ENCODE measurements around the gene SMARCE1.

SMARCE1 gene

DNA sequence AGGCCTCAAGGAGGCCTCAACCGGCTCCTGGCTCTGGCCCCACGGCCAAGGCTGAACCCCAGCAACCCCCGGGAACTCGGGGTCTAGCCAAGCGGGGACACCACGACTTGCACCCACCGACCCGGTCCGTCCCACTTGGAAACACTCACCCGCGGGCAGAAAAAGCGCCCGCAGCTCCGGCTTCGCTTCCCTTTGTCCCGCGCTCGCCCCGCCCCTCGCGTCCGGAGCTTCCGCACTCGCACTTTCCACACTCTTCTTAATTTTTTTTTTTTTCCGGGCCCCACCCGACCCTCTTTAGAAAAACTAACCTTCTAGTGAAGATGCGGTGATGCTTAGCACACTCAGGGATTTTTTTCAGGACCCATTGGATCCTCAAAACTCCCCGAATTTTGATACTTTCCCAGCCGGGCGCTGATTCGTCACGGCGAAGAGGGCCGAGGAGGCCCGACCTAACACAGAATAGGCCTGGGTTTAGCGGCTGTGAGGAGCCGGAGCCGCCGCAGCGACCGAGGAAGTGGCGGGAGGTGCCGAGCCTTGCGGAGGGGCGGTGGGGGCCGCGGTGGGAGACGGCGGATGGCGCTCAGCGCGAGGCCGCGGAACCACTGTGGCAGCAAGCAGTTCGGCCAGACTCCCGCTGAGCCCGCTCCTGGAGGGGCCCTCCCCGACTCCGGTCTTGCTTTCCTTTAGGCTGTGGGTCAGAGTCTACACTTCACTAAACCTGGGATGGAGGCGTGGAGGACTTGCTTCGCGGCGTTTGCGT, at the start of gene SMARCE1:
TSS of gene SMARCE1 (minus strand) at position 195 of the 760 bp plus-strand sequence. CDS start 2,016 bp downstream, outside the sequence.
- DNase-seq: peak; percentile 66

DNA sequence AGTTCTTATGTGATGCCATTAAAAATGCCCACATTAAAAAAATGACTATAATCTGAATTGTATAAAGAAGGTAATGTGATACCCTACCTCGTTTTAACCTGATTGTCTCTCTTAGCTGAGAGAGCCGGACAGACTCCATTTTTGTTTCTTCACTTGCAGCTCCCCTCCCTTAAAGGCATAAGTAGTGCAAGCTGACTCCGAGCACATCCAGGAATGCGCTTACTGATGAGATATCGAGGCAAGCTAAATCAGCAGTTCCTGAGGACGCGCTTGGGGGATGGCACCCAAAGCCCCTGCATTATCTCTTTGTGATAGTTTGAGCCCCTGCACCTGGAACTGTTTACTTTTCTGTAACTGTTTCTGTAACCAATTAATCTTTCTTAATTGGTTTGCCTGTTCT, 49.7 kb upstream of the SMARCE1 start:
- DNase-seq: no peak

DNA sequence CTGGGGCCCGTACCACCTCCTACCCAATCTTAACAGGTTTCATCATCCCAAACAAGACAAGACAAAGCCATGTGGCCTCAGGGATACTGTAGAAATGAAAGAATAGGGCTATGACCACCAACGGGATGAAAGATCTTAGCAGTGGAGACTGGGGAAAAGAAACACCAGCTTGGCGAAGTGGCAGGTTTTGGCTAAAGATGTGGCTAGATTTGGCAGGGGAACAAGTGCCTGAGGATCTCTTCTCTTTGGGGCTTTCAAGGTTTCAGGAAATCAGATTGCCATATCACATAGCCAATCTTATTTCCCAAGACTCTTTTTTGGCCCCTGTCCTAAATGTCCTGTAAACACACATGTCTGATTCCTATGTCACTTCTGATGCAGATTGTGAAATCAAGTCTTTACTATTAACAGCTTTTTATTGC, 49.0 kb upstream of the SMARCE1 start:
- no peak for DNase-seq

DNA sequence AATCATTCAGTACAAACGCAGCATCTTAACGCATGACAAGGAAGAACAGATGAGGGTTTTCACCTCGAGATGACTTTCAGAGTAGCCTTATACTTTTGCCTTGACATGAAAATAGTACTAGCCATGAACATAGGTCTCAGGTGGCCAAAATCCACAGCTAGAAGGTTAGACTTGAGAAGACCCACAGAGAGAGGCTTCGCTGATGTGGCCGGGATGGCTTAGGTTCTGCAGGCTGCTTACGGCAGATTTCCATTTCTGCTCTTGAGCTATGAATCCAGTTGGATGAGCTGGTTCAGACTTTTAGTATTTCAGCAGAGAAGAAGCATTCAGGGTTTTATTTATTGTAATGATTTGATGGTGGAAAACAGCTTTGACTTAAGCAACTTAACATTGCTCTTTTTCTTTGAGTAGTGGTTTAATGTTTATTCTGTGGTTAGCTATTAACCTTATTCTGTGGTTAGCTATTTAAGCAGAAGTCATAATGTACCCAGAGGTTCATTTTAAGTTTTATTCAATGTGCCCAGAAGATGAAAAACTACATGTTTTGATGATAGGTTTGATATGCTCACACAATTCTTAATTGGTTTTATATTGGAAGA, 48.4 kb upstream of the SMARCE1 start:
- no peak for DNase-seq

DNA sequence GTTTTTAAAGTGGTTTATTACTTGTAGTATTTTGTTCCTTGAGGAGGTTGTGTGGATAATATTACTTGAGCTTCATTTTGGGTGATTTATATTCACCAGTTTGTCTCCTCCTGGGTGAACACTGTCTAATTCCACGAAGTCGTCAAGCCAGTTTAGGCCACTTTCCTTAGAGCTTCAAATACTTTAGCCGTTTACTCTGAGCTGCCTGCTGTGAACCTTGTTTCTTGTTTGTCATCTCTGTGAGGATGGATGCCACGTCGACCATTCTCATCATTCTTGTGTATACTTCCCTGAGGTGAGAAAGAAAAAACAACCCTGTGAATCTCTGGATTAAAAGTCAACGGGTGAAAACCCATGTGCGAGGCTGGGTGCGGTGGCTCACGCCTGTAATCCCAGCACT, 47.0 kb upstream of the SMARCE1 start:
- DNase-seq: no peak

DNA sequence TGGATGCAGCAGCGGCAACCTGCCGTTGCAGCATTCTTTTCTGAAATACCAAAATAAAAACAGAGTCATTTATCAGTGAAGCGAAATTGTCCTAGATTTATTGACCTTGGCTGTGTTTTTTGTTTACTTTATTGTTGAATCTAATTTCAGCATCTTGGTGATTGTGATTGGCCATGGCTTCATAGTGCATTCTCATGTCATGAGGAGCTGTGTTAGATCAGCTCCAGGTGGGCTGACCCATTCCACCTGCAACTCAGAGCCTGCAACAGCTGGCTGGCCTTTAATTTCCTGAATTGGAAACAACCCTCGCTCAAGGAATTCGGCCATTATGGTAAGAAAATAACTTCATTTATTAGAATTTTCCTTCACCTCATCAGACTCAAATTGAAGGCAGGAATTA, 39.5 kb upstream of the SMARCE1 start:
- no peak for DNase-seq

DNA sequence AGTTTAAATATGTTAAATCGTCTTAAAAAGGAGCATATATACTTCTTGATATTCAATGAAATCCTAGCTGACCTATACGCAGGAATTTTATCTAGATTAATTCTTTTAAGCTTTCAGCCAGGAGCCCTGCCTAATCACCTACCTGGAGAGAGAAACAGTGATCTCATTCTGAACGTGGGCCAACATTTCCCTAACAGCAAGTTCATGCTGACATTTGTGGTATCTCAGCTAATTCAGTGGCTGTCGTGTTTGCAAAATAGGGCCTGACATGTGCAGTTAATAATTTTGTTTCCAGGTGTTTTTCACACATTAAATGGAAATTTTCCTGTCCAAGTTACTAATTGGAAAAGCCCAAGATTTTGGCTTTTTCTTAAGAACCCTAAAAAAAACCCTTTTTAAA, 38.6 kb upstream of the SMARCE1 start:
- peak; percentile 1 for DNase-seq

DNA sequence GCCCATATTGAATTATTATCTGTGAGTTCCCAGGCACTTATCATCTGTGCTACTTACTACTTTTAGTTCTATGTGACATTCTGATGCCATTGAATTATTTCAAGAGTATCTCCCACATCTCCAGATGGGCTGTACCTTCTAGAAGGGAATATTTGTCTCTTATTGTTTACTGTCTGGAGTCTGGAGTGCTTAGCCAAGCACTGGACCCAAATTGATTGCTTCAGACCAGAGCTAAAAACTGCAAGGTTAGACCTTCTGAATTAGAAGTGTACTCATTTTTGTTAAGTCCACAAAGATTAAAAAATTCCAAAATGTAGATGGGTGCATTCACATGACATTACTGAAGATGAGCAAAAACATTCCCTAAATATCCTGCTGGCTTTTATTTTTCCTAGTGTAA, 33.4 kb upstream of the SMARCE1 start:
- DNase-seq: no peak

DNA sequence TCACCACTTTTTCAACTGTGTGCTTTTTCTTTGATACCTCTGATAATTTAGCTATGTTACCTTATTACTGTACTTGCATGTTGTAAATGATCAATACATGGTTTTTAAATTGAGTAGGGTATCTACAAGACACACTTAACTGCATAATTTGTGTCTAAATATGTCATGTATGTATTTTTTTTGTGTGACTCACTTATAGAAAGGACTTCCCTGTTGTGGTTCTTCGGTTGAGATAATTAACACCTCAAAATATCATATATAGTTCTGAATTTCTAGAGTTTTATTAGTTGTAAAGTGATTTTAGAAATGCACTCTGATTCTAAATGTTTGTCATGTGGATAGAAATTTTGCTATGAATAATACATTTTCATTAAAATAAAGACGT, 31.9 kb upstream of the SMARCE1 start:
- no peak for DNase-seq

DNA sequence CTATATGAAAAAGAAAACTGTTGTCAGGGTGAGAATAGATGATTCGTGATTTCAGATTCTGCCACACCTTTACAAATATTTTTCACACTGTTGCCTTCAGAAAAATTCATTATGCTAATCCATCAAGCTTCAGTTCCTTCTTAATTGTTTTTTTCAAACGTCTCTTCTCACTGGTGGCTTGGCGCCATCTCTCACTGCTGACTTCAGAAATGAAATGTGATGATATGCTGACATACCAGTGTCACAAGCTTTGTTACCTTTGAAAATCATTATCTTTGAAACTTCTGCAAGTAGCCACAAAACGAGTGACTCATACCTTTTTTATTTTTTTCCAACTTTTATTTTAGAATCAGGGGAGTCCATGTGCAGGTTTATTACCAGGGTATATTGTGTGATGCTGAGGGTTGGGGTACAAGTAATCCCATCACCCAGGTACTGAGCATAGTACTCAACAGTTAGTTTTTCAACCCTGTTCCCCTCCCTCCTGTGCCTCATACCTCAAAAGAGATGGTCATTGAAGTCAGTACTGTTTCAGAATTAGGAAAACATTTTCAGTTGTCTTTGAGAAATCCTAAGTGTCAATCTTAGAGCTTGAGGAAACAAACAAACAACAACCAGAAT, 31.4 kb upstream of the SMARCE1 start:
- no peak for DNase-seq

DNA sequence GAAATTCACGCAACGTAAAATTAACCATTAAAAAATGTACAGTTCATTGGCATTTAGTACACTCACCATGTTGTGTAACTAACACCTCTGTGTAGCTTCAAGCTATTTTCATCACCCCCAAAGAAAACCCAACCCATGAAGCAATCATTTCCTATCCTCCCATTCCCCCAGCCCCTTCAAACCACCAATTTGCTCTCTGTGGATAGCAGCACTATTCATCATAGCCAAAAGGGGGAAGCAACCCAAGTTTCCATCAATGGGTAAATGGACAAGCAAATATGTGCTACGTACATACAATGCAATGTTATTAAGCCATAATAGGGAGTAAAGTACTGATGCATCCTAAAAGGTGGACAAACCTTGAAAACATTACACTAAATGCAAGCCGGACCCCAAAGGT, 28.3 kb upstream of the SMARCE1 start:
- no peak for DNase-seq

DNA sequence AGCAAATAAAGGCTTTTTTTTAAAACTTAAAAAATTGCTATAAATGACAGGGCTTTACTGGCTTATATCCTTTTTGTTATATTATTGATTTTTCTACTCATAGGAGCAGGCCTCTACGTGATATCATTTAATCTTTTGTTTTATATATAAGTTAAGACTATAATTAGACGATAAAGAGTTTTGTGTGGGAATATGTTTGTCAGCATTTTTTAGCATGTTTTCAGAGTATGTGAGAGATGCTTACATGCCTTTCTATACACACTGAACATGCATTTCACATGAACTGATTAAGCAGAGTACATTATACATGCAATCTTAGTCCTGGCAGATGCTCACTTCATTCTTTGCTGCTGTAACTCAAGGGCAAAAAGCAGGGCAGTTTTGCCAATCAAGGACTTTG, 25.0 kb upstream of the SMARCE1 start:
- DNase-seq: no peak

DNA sequence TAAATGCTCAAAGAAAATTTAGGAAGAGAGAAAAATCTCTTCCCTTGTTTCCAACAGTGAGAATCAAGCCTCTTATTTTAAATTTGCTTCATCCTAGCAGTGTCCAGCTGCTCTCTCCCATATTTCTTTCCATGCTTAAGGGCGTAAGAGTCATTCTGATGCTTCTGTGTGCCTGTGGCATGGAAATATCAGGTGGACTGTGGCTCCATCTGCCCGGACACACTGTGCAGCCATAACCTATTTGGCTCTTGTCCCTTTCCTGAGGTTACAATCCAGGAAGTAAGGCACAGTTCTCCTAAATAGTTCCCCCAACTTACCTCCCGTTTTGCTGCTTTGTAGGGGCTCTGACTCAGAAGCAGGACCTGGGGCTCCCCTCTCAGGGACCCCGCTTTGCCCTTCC, 23.7 kb upstream of the SMARCE1 start:
- no peak for DNase-seq

DNA sequence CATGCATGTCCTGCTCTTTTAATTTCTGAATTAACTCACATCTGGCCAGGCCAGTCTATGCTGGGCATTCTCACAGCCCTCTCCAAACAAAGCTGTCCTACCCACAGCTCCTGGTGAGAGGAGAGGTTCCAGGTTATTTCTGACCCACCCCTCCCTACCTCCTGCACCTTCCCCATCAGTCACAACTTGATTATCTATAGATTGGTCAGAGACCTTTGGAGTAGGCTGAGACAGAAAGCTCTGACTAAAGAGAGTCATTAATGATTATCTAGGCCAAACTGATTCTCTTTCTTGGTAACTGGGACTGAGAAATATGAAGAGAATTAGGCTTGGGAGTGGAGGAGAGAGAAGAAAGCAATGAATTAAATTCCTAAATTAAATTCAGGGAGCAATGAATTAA, 18.7 kb upstream of the SMARCE1 start:
- no peak for DNase-seq

DNA sequence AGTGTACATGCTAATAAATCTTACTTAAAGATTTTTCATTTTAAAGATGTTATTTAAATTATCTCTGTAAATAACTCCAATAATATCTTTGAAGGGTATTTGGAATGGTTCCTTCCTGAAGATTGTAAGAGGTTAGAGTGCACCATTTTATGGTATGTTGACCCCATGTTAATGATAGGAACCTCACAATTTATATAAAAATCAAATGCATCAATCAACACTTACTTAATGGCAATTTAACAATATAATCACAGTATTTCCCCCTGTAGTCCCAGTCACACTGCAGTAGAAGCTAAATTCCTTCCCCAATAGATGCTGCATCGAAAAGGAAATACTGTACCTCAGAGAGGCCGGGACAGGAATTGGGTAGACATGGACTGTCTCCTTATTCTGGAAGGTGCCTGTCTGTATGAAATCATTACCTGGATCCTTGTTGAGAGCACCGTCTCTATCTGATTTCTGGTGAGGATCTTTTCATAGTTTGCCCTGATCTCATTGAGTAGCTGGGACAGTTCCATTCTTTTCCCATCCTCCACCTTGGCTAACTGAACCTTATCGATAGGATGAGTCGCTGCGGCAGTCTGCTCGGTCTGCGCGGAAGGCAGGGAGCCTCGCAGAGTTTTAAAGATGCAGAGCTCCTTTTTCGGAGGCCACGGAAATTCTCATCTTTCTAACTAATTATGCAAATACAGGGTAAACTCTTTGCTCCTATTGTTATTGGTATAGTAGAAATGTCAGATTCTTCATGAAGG, 17.1 kb upstream of the SMARCE1 start, which contains the start of gene KRT222:
TSS of gene KRT222 (minus strand) at position 596 of the 752 bp plus-strand sequence. CDS start at position 518, 78 bp downstream.
- no peak for DNase-seq

DNA sequence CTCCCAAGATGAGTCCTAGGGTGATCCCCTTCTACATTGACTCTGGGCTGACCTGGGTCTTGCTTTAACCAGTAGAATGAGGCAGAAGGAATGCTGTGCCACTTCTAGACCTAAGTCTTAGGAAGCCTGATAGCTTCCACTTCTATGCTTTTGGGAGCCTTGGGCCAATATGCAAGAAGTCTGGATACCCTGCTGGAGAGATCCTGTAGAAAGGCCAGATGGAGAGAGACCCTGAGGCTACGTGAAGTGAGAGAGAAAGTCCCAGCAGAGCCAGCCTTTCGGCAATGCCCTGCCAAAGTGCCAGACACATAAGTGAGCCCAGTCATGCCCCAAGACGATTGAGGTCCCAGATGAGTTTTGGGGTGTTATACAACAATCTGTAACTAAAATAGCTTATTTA, 15.6 kb upstream of the SMARCE1 start:
- no peak for DNase-seq

DNA sequence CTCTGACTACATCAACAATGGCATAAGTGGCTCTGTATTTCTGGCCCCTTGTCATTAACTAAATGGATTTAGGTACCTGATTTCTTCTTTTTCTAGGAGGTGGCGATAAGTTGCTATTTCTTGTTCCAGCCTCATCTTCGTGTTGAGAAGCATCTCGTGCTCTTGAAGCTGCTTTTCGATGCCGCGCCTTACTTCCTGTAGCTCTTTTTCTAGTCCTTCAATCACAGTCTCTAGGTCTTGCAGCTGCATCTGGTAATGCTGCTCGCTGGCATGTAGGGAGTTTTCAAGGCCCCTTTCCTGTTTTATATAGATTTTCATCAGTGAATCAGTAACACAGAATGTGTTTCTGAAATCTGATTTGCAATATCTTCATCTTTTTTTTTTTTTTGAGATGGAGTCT, 12.3 kb upstream of the SMARCE1 start:
- DNase-seq: no peak

DNA sequence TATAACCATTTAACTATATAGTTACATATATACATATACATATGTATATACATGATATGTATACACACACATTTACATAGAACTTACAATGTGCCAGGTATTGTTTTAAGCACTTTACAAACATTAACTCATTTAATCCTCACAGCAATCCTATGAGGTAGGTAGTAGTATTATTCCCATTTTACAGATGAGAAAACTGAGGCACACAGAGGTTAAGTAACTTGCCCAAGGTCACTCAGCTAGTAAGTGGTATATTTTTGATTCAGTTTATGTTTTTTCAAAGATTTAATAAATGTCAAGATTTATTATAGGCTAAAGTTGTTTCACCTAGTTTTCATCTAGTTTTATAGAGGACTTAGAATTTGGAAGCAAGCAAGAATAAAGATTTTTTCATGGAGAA, 10.8 kb upstream of the SMARCE1 start:
- DNase-seq: no peak

DNA sequence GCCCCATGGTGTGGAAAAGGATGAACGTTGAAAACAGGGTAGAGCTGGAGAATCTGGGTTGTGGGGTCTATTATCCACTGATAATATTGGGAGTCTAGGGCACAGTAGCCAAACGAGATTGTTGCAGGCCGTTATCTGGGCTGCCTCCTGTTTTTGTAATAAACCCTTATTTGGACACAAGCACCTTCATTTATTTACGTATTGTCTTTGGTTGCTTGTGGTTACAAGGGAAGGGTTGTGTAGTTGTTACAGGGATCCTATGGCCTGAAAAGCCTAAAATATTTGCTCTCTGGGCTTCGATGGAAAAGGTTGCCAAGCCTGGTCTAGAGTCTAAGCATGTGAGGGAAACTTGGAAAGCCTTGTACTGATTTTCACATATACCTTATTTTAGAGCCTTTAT, 4.3 kb upstream of the SMARCE1 start:
- no peak for DNase-seq

DNA sequence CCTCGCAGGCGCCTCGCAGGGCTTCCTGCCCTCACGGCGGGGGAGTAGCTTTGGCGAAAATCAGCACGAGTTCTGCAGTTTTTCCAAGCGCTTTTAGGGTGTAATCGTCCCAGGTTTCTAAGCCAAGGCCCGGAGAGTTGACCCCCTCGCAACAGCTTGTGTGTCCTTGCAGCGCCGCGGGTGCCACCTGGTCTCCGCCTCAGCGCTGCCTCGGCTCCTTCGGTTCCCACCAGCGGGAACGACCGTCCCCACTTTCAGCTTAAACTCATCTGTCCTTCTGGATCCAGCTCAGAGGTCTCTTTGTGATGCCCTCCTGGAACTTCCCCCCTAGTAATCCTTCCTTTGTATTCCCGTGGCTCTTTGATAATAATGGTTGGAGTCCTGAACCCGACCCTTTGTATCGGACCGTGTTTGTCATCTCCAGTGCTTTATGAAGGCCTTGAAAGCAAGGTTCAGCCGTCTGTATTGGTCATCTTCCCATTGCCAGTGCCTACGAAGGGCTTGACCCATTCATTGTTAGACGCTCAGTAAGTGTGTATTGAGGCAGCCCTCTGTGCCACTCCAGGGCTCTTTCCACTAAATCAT, 858 bp upstream of the SMARCE1 start:
- peak; percentile 46 for DNase-seq

DNA sequence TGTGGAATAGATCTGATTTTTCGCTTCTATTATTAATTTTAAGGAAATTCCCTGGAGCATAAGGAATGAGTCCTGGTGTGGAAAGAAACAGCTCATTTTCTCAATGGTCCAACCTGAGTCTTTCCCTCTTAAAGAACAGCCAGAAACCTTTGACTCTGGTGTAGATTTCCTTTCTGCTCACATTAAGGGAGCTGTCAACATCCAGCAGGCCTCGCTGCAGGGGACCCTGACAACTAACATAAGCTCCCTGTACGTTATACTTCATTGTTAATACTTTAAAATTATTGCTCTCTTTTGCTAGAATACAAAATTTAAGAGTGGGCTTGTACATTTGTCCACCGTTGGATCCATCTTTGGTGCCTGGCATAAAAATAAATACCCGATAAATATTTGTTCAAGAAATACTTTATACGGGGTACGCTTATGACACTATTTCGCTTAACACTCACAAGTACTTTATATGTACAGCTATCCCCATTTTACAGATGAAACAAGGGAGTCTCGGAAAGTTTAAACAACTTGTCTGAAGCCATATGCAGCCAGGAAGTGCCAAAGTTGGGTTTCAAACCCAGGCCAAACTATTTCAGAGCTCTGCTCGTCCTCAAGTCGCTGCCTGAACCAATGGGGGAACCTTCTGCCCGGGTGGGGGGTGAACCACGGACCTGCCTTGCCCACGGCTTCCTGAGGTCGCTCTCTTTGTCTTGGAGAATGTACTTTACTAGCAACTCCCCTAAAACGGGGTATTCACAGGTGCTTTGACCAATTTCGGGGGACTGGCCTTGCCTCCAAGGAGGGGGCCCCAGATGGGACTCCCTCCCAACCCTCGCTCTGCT, 611 bp downstream of the SMARCE1 start:
- DNase-seq: peak; percentile 13

DNA sequence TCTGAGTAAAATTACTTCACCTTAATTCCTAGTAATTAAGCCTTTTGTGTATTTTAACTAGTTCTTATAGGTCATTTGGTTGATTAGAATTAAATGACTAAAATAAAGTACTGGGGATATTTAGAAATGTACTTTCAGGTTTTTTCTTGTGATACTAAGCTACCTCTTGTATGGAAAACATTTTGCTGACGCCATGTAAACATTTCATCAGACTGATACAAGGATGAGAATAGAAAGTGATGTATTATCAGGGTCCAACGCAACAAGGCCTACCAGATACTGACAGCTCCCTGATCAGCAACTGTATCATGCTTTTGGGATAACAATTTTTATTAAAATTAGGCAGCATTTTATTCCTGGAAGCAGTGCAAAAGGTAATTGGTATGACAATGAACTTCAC, 1.7 kb downstream of the SMARCE1 start:
- DNase-seq: no peak

All from NCI-H2029 (cell line).